GM18502 (cell line): ENCODE results near the gene VAMP2.

Experiments used
- ATAC-seq: cut with Tn5 transposase; IDR thresholded peaks from one replicate; pipeline ENCODE4 v1.9.1; 2021; ENCODE audit warnings: mild to moderate bottlenecking; ENCODE audit not compliant: unreplicated experiment, poor library complexity

VAMP2 gene

GRCh38 chr17:8144401-8145231 lies 18.1 kb downstream of the VAMP2 start:
- ATAC-seq = no peak

- ATAC-seq = no peak
Observed at GRCh38 chr17:8143581-8144400, 19.0 kb downstream of the VAMP2 start.

DNA sequence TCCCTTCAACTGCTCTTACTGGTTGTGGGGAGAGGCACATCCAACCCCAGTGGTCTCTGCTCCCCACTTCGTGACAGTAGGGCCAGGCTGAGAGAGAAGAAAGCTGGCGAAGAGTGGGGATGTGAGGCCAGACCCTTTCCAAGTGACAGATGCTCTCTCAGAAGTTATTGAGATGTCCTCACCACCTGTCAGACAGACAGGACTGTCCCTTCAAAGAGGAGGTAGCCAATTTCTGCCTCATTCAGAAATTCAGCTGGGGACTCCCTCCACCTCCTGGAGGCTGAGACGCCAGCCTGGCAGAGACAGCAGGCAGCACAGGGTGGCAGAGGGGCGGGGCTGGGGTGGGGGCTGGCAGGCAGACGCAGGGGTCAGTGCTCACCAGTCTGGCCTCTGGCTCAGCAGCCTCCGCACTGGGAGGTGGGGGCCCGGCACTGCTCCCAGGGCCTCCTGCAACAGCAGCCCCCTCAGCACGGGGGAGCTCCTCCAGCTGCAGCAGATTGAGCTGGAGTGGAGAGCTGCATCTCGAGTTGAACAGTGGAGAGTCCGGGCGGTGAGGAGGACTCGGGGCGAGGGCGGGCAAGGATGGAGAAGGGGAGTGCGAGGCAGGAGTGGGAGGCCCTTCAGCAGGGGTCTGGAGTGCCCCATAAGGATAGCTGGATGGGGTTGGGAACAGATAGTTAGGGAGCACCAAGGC lies 19.7 kb downstream of the VAMP2 start:
- ATAC-seq = no peak

DNA sequence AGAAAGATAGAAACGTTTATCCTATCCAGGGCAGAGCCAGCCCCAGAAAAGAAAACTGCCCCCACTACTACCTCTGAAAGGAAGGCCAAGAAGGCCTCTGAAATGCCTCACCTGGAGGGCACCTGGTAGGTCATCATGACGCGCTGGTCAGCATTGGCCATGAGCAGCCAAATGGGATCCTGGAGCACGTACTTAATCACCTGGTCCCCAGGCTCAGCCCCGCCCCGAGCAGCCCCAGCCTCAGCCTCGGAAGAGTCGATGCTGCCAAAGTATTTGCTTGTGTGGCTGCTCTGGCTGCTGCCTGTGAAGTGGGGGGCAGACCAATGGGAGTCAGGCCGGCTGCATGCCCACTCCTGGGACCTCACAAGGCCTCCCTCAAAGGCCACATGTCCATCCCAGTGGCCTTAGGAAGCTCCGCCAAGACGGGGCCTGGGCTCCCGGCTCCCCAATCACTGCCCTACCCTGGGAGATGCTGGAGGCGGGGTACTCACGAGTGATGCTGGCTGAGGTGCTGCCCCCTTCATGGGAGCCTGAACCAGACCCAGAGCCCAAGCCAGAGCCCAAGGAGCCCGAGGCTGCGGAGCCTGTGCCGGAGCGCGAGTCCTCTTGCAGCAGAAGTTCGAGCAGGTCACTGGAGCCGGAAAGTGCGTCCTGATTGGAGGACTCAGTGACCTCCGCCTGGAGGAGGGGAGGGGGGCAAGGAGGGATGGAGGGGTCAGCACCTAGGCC lies 20.4 kb downstream of the VAMP2 start:
- ATAC-seq = no peak

GRCh38 chr17:8141741-8142140 lies 21.0 kb downstream of the VAMP2 start:
- no peak for ATAC-seq

GRCh38 chr17:8141045-8141444 lies 21.7 kb downstream of the VAMP2 start:
- no peak for ATAC-seq

GRCh38 chr17:8140065-8141029 lies 22.4 kb downstream of the VAMP2 start:
- ATAC-seq = no peak

DNA sequence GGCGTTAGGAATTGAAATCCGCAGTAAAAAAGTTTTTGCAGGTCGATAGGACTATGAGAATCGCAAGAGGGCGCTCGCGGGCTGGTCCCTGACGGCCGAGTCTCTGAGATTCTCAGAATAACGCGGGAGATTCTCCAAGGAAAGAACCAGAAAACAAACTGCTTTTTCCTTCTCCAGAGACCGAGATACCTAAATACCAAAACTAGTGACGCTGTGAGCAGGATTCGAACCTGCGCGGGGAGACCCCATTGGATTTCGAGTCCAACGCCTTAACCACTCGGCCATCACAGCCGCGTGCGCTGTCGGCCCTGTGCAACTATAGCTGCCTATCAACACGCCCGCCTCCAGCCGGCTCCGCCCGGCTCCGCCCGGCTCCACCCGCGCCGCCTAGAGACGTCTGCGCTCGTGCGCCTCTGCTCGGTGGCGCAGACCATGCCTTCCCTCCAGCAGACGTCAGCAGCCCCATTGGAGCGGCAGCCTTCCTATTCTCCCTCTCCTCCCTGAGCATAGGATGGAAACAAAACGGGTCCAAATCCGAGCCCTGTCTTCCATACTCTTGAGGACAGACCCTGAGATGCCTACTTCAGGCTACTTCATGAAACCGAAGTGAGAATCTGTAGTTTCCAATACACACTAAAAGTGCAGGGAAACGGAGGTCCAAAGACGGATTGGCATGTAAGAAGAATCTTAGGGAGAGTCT lies 23.9 kb downstream of the VAMP2 start:
- ATAC-seq = peak; percentile 83

- no peak for ATAC-seq
Observed at GRCh38 chr17:8138374-8138671, 24.4 kb downstream of the VAMP2 start.

- ATAC-seq = no peak
Observed at GRCh38 chr17:8137645-8138373, 24.9 kb downstream of the VAMP2 start.

DNA sequence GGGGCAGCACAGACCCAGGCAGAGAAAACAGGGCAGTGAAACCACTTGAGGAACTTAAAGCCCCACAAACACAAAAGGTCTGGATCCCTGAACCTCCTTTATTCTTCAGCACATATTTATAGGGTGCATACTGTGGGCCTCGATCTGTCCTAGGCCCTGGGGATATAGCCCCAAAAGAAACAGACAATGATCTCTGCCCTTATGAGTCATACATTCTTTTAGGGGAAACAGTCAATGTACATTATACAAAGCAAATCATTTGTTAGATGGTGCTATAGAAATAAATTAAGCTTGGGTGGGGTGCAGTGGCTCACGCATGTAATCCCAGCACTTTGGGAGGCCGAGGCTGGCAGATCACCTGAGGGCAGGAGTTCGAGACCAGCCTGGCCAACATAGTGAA lies 28.8 kb downstream of the VAMP2 start:
- ATAC-seq = no peak

DNA sequence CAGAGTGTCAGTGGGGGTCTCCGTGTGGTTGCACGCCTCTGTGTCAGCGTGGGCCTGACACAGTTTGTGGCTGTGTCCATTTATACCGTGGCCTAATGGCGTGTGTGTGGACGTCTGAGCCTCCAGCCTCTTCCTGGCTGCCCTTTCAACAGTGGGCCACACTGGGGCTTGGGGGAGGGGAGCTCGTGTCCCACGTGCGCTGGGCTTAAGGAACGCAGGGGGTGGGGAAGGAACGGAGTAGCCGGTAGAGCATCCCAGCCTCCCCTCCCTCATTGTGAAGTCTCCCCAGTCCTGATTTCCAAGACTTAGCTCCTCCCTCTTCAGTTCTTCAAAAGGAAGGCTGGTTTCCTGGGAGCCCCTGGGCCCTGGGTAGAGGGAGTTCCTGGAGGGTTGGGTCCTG lies 29.3 kb downstream of the VAMP2 start:
- no peak for ATAC-seq

DNA sequence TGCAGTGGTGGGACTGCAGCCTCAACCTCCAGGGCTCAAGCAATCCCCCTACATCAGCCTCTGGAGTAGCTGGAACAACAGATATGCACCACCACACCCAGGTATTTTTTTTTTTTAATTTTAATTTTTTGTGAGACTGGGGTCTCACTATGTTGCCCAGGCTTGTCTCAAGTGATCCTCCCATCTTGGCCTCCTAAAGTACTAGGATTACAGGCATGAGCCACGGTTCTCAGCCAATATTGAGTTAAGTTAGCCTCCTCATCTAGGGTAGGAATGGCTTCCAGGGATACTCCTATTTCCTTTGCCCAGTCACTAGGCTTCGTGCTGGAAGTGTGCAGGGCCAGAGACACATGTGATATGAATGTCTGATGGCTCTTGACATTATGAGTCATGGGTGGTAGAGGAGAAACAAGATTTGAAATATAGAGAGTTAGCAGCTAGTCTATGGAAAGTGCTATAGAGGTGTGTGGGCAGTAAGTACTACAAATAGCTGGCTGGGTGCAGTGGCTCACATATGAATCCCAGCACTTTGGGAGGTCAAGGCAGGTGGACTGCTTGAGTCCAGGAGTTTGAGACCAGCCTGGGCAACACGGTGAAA lies 30.8 kb downstream of the VAMP2 start:
- no peak for ATAC-seq

- no peak for ATAC-seq
Observed at GRCh38 chr17:8128125-8128784, 34.5 kb downstream of the VAMP2 start.

DNA sequence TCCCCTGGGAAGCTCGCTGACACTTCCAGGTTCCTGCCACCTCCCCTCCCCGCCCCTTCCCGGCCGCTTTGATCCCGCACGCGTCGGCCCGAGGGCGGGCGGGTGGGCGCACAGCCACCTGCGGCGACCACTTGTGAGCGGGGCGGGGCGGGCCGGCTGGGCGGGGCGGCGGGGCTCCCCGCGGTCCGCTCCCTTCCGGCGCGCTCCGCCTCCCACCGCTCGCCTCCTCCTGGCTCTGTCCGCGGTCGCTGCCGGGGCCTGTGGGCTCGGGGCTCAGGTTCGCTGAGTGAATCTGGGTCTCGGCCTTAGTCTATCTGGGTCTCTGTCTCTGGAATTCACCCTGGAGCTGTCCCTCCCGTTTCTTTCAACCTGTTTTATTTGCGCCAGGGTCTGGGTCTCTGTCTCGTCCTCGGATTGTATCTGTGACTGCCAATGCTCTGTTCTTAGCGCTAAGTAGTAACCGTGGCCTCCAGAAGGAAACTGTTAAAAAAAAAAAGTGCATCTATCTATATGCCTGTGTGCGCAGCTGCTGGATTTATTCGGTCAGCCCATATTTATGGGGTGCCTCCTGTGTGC lies 36.2 kb downstream of the VAMP2 start:
- peak; percentile 37 for ATAC-seq

GRCh38 chr17:8125947-8126490 lies 36.7 kb downstream of the VAMP2 start:
- ATAC-seq = peak; percentile 0
